Gastrocnemius medialis (tissue), 4 donors: ENCODE results near the gene BCOR.

Experiments used
- POLR2A ChIP-seq, 2 donors: fragments of 450-650 bp; IDR thresholded peaks; one replicate each; pipeline ENCODE4 v1.6.1; 2017; ENCODE audit warnings: antibody characterized with exemption in 2 of 2, mild to moderate bottlenecking in 2 of 2, moderate library complexity in 2 of 2
- TF ChIP-seq, protein P1 (sequence below), 5 experiments: fragments of 450-650 bp in 3 of 5; fragments of 200-600 bp in 2 of 5; sonication (generic) in 2 of 5; IDR thresholded peaks in 4 of 5; conservative IDR thresholded peaks in 1 of 5; 1 replicate in 4 of 5; 2 replicates in 1 of 5; pipeline ENCODE4 v1.5.1; 2016 to 2019; ENCODE audit warnings: antibody characterized with exemption in 5 of 5, mild to moderate bottlenecking in 3 of 5, moderate library complexity in 3 of 5

DNA sequence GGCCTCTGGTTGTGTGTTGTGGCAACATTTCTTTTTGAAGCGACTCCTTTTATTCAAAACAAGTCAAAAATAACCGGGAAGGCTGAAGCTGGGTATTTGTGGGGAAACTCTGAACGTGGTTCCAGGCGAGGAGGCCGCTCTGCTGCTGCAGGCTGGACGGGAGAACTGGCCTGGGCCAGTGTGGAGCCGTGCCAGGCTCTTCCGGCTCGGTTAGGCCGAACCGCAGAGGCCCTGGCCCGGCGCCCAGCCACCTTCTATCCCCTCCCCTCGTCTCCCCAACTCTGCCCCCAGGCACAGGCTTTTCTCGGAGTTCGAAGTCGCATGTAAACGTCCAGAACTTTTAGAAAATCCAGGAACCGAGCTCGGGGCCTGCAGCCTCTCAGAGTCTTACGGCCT, 2.4 kb upstream of the BCOR start:
- TF ChIP-seq, protein P1, sequence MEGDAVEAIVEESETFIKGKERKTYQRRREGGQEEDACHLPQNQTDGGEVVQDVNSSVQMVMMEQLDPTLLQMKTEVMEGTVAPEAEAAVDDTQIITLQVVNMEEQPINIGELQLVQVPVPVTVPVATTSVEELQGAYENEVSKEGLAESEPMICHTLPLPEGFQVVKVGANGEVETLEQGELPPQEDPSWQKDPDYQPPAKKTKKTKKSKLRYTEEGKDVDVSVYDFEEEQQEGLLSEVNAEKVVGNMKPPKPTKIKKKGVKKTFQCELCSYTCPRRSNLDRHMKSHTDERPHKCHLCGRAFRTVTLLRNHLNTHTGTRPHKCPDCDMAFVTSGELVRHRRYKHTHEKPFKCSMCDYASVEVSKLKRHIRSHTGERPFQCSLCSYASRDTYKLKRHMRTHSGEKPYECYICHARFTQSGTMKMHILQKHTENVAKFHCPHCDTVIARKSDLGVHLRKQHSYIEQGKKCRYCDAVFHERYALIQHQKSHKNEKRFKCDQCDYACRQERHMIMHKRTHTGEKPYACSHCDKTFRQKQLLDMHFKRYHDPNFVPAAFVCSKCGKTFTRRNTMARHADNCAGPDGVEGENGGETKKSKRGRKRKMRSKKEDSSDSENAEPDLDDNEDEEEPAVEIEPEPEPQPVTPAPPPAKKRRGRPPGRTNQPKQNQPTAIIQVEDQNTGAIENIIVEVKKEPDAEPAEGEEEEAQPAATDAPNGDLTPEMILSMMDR (IDR thresholded peaks at IDR 0.05 in 4 of 5, conservative IDR thresholded peaks at IDR 0.05 in 1 of 5), result no peak
- no peak for TF ChIP-seq POLR2A (IDR thresholded peaks at IDR 0.05)
